SK-N-MC (cell line): ENCODE results near the gene BPHL.

ENCODE experiments used
- EZH2 ChIP-seq: fragments of 200-600 bp; sonication (generic); IDR thresholded peaks from one replicate; pipeline ENCODE4 v1.6.1; 2017; ENCODE audit warnings: antibody characterized with exemption
- FOXP2 ChIP-seq: optimal IDR thresholded peaks from 2 replicates; pipeline ENCODE3; 2011; ENCODE audit warnings: mild to moderate bottlenecking, moderate library complexity; ENCODE audit not compliant: insufficient read depth; ENCODE audit errors: extremely low read length, control extremely low read depth
- POLR2AphosphoS5 ChIP-seq: IDR thresholded peaks from 2 replicates; pipeline ENCODE4 v1.6.1; 2012; ENCODE audit warnings: mild to moderate bottlenecking, low read depth, low read length, borderline replicate concordance

DNA sequence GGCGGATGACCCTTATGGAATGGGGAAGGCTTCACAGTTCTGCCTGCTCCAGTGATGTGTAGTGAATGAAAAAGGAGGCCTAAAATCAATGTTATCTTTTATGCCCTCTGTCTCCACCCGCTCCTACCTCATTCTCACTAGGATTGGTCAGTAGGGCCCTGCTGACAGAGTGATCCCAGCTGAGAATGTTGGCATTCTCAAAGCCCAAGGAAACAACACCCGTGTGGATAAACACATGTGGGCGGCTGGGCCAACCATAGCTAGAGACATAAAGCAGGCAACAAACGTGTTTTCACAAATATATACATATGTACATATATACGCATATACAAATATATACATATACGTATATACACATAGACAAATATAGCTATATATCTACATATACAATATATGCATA, 45.7 kb upstream of the BPHL start:
- no peak for TF ChIP-seq POLR2AphosphoS5
- TF ChIP-seq EZH2 = no peak
- no peak for TF ChIP-seq FOXP2
